ENCODE data around the gene MLLT11.

MLLT11 gene

GRCh38 chr1:151060007-151060656 is at the start of gene MLLT11:
Gene MLLT11 (plus strand): TSS chr1:151060397. CDS start chr1:151067225, 6,828 bp downstream.
- H3K27ac Mint-ChIP-seq = peak within 1 kb of the TSS; percentile 95
- H3K4me1 Mint-ChIP-seq (ENCODE audit: low read depth) = peaks cover 39% of the 10 kb centered on the region
- peaks cover 38% of the 10 kb centered on the region for H3K36me3 Mint-ChIP-seq (ENCODE audit: low read depth)
- no peaks in the 10 kb centered on the region for H3K27me3 Mint-ChIP-seq (ENCODE audit: low read depth)
- peak within 1 kb of the TSS; percentile 99 for H3K4me3 Mint-ChIP-seq
- no peaks in the 10 kb centered on the region for H3K9me3 Mint-ChIP-seq

GRCh38 chr1:151011154-151011850 is 48.9 kb upstream of the MLLT11 start:
- Mint-ChIP-seq H3K4me1 (ENCODE audit: low read depth) (peaks cover 36% of the 10 kb centered on the region), H3K9me3 (no peaks in the 10 kb centered on the region), H3K27ac (no peak overlapping the region), H3K4me3 (no peak overlapping the region), H3K36me3 (ENCODE audit: low read depth) (peaks cover 15% of the 10 kb centered on the region), H3K27me3 (ENCODE audit: low read depth) (no peaks in the 10 kb centered on the region)

- peaks cover 17% of the 10 kb centered on the region for H3K36me3 Mint-ChIP-seq (ENCODE audit: low read depth)
- no peak overlapping the region for H3K4me3 Mint-ChIP-seq
- no peaks in the 10 kb centered on the region for H3K27me3 Mint-ChIP-seq (ENCODE audit: low read depth)
- no peaks in the 10 kb centered on the region for H3K9me3 Mint-ChIP-seq
- no peak overlapping the region for H3K27ac Mint-ChIP-seq
- peaks cover 22% of the 10 kb centered on the region for H3K4me1 Mint-ChIP-seq (ENCODE audit: low read depth)
Measured at GRCh38 chr1:151012684-151013471, 47.3 kb upstream of the MLLT11 start.

- H3K36me3 Mint-ChIP-seq (ENCODE audit: low read depth) = peaks cover 20% of the 10 kb centered on the region
Measured at GRCh38 chr1:151013518-151013917, 46.7 kb upstream of the MLLT11 start.

GRCh38 chr1:151024540-151025146 is 35.6 kb upstream of the MLLT11 start:
- Mint-ChIP-seq H3K36me3 (ENCODE audit: low read depth) (peaks cover 26% of the 10 kb centered on the region), H3K4me3 (no peak overlapping the region), H3K9me3 (no peaks in the 10 kb centered on the region), H3K27ac (no peak overlapping the region), H3K4me1 (ENCODE audit: low read depth) (peaks cover 8% of the 10 kb centered on the region), H3K27me3 (ENCODE audit: low read depth) (no peaks in the 10 kb centered on the region)

More at GRCh38 chr1:151013518-151013917, 46.7 kb upstream of the MLLT11 start:
- H3K4me3 Mint-ChIP-seq = no peak overlapping the region
- no peak overlapping the region for H3K27ac Mint-ChIP-seq
- no peaks in the 10 kb centered on the region for H3K9me3 Mint-ChIP-seq
- H3K4me1 Mint-ChIP-seq (ENCODE audit: low read depth) = peaks cover 17% of the 10 kb centered on the region
- H3K27me3 Mint-ChIP-seq (ENCODE audit: low read depth) = no peaks in the 10 kb centered on the region

- Mint-ChIP-seq H3K4me3 (no peak overlapping the region), H3K27me3 (ENCODE audit: low read depth) (no peaks in the 10 kb centered on the region), H3K36me3 (ENCODE audit: low read depth) (peaks cover 30% of the 10 kb centered on the region), H3K4me1 (ENCODE audit: low read depth) (peaks cover 8% of the 10 kb centered on the region), H3K9me3 (no peaks in the 10 kb centered on the region), H3K27ac (no peak overlapping the region)
Measured at GRCh38 chr1:151026460-151026859, 33.7 kb upstream of the MLLT11 start.

- no peaks in the 10 kb centered on the region for H3K27me3 Mint-ChIP-seq (ENCODE audit: low read depth)
- H3K27ac Mint-ChIP-seq = no peak overlapping the region
- H3K9me3 Mint-ChIP-seq = no peaks in the 10 kb centered on the region
- peaks cover 4% of the 10 kb centered on the region for H3K4me1 Mint-ChIP-seq (ENCODE audit: low read depth)
- no peak overlapping the region for H3K4me3 Mint-ChIP-seq
- H3K36me3 Mint-ChIP-seq (ENCODE audit: low read depth) = peaks cover 36% of the 10 kb centered on the region
Measured at GRCh38 chr1:151032164-151032563, 28.0 kb upstream of the MLLT11 start.

- Mint-ChIP-seq H3K27ac (no peak overlapping the region), H3K4me1 (ENCODE audit: low read depth) (no peaks in the 10 kb centered on the region), H3K4me3 (no peak overlapping the region), H3K9me3 (no peaks in the 10 kb centered on the region), H3K36me3 (ENCODE audit: low read depth) (peaks cover 24% of the 10 kb centered on the region), H3K27me3 (ENCODE audit: low read depth) (no peaks in the 10 kb centered on the region)
Measured at GRCh38 chr1:151035167-151035566, 25.0 kb upstream of the MLLT11 start.

GRCh38 chr1:151036356-151036755 is 23.8 kb upstream of the MLLT11 start, which contains the start of gene BNIPL:
Gene BNIPL (plus strand): TSS chr1:151036586. CDS start chr1:151036726, 140 bp downstream.
- Mint-ChIP-seq H3K4me1 (ENCODE audit: low read depth) (no peaks in the 10 kb centered on the region), H3K9me3 (no peaks in the 10 kb centered on the region), H3K36me3 (ENCODE audit: low read depth) (peaks cover 21% of the 10 kb centered on the region), H3K4me3 (no peak within 1 kb of the TSS), H3K27ac (no peak within 1 kb of the TSS), H3K27me3 (ENCODE audit: low read depth) (no peaks in the 10 kb centered on the region)

GRCh38 chr1:151037032-151037431 is 23.2 kb upstream of the MLLT11 start:
- no peaks in the 10 kb centered on the region for H3K27me3 Mint-ChIP-seq (ENCODE audit: low read depth)
- no peaks in the 10 kb centered on the region for H3K9me3 Mint-ChIP-seq
- H3K27ac Mint-ChIP-seq = no peak overlapping the region
- H3K36me3 Mint-ChIP-seq (ENCODE audit: low read depth) = peaks cover 20% of the 10 kb centered on the region
- H3K4me1 Mint-ChIP-seq (ENCODE audit: low read depth) = no peaks in the 10 kb centered on the region
- H3K4me3 Mint-ChIP-seq = no peak overlapping the region

- no peak overlapping the region for H3K4me3 Mint-ChIP-seq
- peaks cover 6% of the 10 kb centered on the region for H3K4me1 Mint-ChIP-seq (ENCODE audit: low read depth)
- no peaks in the 10 kb centered on the region for H3K27me3 Mint-ChIP-seq (ENCODE audit: low read depth)
- peaks cover 23% of the 10 kb centered on the region for H3K36me3 Mint-ChIP-seq (ENCODE audit: low read depth)
- H3K9me3 Mint-ChIP-seq = no peaks in the 10 kb centered on the region
- H3K27ac Mint-ChIP-seq = no peak overlapping the region
Measured at GRCh38 chr1:151039521-151039920, 20.7 kb upstream of the MLLT11 start.

GRCh38 chr1:151043163-151043562 is 17.0 kb upstream of the MLLT11 start:
- H3K9me3 Mint-ChIP-seq = no peaks in the 10 kb centered on the region
- H3K36me3 Mint-ChIP-seq (ENCODE audit: low read depth) = peaks cover 15% of the 10 kb centered on the region
- no peak overlapping the region for H3K4me3 Mint-ChIP-seq
- H3K27ac Mint-ChIP-seq = no peak overlapping the region
- H3K4me1 Mint-ChIP-seq (ENCODE audit: low read depth) = peaks cover 19% of the 10 kb centered on the region
- H3K27me3 Mint-ChIP-seq (ENCODE audit: low read depth) = no peaks in the 10 kb centered on the region

- peak within 1 kb of the TSS; percentile 62 for H3K27ac Mint-ChIP-seq
- no peaks in the 10 kb centered on the region for H3K9me3 Mint-ChIP-seq
- no peaks in the 10 kb centered on the region for H3K27me3 Mint-ChIP-seq (ENCODE audit: low read depth)
- H3K4me1 Mint-ChIP-seq (ENCODE audit: low read depth) = peaks cover 36% of the 10 kb centered on the region
- peaks cover 27% of the 10 kb centered on the region for H3K36me3 Mint-ChIP-seq (ENCODE audit: low read depth)
- peak within 1 kb of the TSS; percentile 84 for H3K4me3 Mint-ChIP-seq
Measured at GRCh38 chr1:151047591-151047924, 12.6 kb upstream of the MLLT11 start, which contains the start of gene C1orf56. Gene C1orf56 (plus strand): TSS chr1:151047751. CDS start chr1:151047848, 97 bp downstream.

- Mint-ChIP-seq H3K27ac (peak overlapping the region; percentile 62), H3K27me3 (ENCODE audit: low read depth) (no peaks in the 10 kb centered on the region), H3K9me3 (no peaks in the 10 kb centered on the region), H3K36me3 (ENCODE audit: low read depth) (peaks cover 28% of the 10 kb centered on the region), H3K4me1 (ENCODE audit: low read depth) (peaks cover 34% of the 10 kb centered on the region), H3K4me3 (peak overlapping the region; percentile 84)
Measured at GRCh38 chr1:151047925-151048644, 12.1 kb upstream of the MLLT11 start.

All from T-helper 1 cell treated with Interleukin-12 subunit alpha and Interleukin-12 subunit beta and Interleukin-4 antibody, amounts not matched to agents 30 μg/mL and 1 μg/mL, for 36 hours (primary cell).